ENCODE measurements around the gene NF1. TPM values are rescaled to one million over a fixed set of nuclear protein-coding genes. Genes with fewer than 3 reads are reported as not detected.

NF1 gene
- total RNA-seq, 1 donor from 2014 or later: 33.2 TPM

DNA sequence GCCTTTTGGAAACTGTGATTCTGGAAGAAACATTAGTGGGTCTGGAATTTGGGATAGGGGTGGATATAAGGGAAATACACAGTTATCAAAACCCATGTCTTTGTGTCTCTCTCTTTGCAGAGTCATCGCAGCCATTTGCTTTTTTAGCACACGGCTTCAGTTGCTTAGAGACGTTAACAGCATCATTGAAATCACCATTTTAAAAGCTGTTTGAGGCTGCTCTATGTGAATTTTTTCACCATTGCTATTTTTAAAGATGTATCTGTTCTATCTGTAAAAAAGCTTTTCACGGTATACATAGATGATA, 155.0 kb downstream of the NF1 start:
- DNase-seq (ENCODE audit: low read depth): no peak
- no peak for FAIRE-seq
- TF ChIP-seq, protein P1, sequence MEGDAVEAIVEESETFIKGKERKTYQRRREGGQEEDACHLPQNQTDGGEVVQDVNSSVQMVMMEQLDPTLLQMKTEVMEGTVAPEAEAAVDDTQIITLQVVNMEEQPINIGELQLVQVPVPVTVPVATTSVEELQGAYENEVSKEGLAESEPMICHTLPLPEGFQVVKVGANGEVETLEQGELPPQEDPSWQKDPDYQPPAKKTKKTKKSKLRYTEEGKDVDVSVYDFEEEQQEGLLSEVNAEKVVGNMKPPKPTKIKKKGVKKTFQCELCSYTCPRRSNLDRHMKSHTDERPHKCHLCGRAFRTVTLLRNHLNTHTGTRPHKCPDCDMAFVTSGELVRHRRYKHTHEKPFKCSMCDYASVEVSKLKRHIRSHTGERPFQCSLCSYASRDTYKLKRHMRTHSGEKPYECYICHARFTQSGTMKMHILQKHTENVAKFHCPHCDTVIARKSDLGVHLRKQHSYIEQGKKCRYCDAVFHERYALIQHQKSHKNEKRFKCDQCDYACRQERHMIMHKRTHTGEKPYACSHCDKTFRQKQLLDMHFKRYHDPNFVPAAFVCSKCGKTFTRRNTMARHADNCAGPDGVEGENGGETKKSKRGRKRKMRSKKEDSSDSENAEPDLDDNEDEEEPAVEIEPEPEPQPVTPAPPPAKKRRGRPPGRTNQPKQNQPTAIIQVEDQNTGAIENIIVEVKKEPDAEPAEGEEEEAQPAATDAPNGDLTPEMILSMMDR (IDR thresholded peaks at IDR 0.05; ENCODE audit: insufficient read depth, low read length, severe bottlenecking): no peak
- Histone ChIP-seq H3K36me3 (ENCODE audit: control insufficient read depth, insufficient read depth, low read length) (no peaks in the 10 kb centered on the region), H3K27me3 (ENCODE audit: control insufficient read depth, insufficient read depth, low read length) (no peaks in the 10 kb centered on the region), H3K4me3 (ENCODE audit: low read depth, low read length) (no peak overlapping the region)

DNA sequence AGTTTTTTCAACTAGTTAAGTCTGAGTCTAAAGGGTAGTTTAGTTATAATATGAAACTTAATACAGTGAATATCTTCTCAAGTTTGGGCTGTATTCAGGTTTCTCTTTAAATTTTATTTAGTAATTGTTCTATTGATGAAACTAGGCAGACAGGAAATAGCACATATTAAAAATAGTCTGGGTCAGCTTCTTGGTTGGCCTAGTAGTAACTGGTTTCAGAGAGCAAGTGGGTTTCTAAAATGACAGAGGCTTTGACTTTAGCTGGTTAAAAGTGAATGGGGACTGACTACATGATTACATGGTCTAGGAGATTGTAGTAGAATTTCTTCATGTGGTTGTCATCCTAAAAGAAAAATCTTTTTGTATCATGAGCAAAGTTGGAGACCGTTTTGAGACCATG, 155.5 kb downstream of the NF1 start:
- Histone ChIP-seq H3K36me3 (ENCODE audit: control insufficient read depth, insufficient read depth, low read length) (no peaks in the 10 kb centered on the region), H3K27me3 (ENCODE audit: control insufficient read depth, insufficient read depth, low read length) (no peaks in the 10 kb centered on the region), H3K4me3 (ENCODE audit: low read depth, low read length) (no peak overlapping the region)
- no peak for DNase-seq (ENCODE audit: low read depth)
- TF ChIP-seq, protein P1 (IDR thresholded peaks at IDR 0.05; ENCODE audit: insufficient read depth, low read length, severe bottlenecking): no peak
- no peak for FAIRE-seq

DNA sequence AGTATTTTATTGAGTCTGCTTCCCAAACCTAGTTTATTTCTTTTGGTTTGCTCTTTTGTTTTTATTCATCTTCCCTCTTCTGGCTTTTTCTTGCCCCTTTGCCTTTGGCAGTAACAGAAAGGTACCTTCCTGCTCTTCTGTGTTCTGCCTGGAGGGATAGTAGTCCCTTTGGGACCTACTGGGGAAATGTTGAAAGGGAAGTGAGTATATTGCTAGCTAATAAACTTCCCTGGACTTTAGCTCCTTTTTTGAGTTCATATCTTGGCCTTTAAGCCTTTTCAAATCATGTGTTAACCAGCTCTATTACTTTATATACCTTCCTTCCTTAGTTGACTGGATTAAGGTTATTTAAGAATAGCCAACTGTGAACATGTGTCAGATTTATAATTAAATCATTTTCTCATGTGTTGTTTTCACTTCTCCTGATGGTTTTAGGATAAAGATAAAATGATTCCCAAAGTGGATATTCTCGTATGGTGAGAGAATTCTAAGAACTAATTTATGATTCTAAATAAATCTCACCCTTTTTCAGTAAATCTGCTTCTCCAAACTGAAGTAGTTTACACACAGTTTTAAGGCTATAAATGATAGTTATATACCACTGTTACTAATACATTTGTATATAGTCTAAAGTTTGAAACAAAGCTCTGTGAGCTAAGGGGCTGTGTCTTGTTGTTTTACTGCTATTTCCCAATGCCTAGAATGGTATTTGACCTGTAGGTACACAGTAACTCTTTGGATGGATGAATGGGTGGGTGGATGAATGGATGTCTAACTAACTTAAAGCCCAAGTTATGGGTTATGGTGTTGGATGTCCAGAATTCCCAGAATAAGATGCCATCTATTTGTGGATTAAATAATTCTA, 156.6 kb downstream of the NF1 start:
- FAIRE-seq: no peak

DNA sequence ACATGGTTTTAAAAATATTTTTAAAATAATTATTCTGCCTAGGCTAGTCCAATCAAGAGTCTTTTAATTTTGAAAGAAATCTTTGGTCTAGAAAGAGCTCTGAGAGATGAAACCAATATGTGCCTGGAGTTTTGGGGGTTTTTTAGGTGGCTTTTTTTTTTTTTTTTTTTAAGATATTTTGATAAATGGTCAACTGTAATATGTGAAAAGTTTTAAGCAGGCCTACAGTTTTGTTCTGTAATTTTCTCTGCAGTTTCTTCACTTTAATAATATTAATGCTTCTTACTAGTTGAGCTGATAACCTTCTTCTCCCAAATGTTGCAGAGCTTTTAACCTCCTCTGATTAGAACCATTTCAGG, 157.2 kb downstream of the NF1 start:
- Histone ChIP-seq H3K27me3 (ENCODE audit: control insufficient read depth, insufficient read depth, low read length) (no peaks in the 10 kb centered on the region), H3K4me3 (ENCODE audit: low read depth, low read length) (no peak overlapping the region), H3K36me3 (ENCODE audit: control insufficient read depth, insufficient read depth, low read length) (no peaks in the 10 kb centered on the region)
- TF ChIP-seq, protein P1 (IDR thresholded peaks at IDR 0.05; ENCODE audit: insufficient read depth, low read length, severe bottlenecking): no peak
- DNase-seq (ENCODE audit: low read depth): no peak
- FAIRE-seq: no peak

More for the DNA sequence above, 156.6 kb downstream of the NF1 start:
- TF ChIP-seq, protein P1 (IDR thresholded peaks at IDR 0.05; ENCODE audit: insufficient read depth, low read length, severe bottlenecking): no peak
- no peaks in the 10 kb centered on the region for H3K27me3 ChIP-seq (ENCODE audit: control insufficient read depth, insufficient read depth, low read length)
- no peak for DNase-seq (ENCODE audit: low read depth)
- H3K36me3 ChIP-seq (ENCODE audit: control insufficient read depth, insufficient read depth, low read length): no peaks in the 10 kb centered on the region
- H3K4me3 ChIP-seq (ENCODE audit: low read depth, low read length): no peak overlapping the region

DNA sequence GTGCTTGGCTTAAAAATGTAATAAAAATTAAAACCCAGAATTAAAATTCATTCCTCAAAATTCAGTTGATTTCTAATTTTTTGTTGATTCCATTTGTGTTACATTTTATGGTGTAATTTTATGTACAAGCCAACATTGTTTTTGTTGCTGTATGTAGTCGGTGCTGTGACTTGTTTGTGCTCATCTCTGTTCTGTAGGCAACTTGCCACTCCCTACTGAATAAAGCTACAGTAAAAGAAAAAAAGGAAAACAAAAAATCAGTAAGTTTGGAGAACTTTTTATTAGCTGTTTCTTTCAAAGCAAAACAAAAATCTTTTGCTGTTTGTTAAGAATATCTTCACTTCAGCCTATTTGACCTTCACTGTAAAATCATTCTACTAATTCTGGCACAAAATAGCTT, 158.0 kb downstream of the NF1 start:
- TF ChIP-seq, protein P1 (IDR thresholded peaks at IDR 0.05; ENCODE audit: insufficient read depth, low read length, severe bottlenecking): no peak
- DNase-seq (ENCODE audit: low read depth): no peak
- no peak for FAIRE-seq

DNA sequence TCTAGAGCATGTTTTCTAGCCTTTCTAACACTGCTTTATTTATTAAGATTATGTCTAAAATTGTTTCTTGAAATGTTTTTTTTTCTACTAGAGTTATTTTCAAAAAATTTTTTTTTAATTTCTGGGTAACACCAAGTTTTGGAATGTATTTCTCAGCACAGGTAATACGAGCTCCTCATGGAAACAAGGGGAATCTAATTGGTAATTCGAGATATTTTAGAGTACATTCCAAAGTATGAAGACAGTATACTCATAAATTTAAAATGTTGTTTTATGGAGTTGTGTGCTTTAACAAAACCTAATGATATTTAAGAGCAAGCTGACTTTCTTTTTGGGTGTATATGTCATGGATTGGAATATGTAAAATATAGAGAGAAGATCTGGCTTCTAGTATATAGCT, 159.9 kb downstream of the NF1 start:
- FAIRE-seq: no peak
- DNase-seq (ENCODE audit: low read depth): no peak
- Histone ChIP-seq H3K36me3 (ENCODE audit: control insufficient read depth, insufficient read depth, low read length) (no peaks in the 10 kb centered on the region), H3K4me3 (ENCODE audit: low read depth, low read length) (no peak overlapping the region), H3K27me3 (ENCODE audit: control insufficient read depth, insufficient read depth, low read length) (no peaks in the 10 kb centered on the region)
- TF ChIP-seq, protein P1 (IDR thresholded peaks at IDR 0.05; ENCODE audit: insufficient read depth, low read length, severe bottlenecking): no peak

More for the DNA sequence above, 158.0 kb downstream of the NF1 start:
- H3K27me3 ChIP-seq (ENCODE audit: control insufficient read depth, insufficient read depth, low read length): no peaks in the 10 kb centered on the region
- no peaks in the 10 kb centered on the region for H3K36me3 ChIP-seq (ENCODE audit: control insufficient read depth, insufficient read depth, low read length)
- no peak overlapping the region for H3K4me3 ChIP-seq (ENCODE audit: low read depth, low read length)

All from bronchial epithelial cell (primary cell).